GM13976 (cell line): ENCODE data around the gene PRSS21.

ENCODE experiments used
- DNase-seq: peaks from one replicate; pipeline ENCODE4 v3.0.0; 2012; ENCODE audit warnings: low spot score
- in situ Hi-C: fragments of 300-500 bp; cut with MboI; formaldehyde crosslinking; loops from one replicate; pipeline ENCODE4 v1.12.0; 2022; ENCODE audit warnings: low sequenced_read_pairs, mixed read lengths, inconsistent platforms; ENCODE audit not compliant: unreplicated experiment
- TF ChIP-seq, protein P1 (sequence below): IDR thresholded peaks from 2 replicates; pipeline ENCODE4 v1.5.1; 2012; ENCODE audit warnings: borderline replicate concordance, mild to moderate bottlenecking; ENCODE audit not compliant: insufficient read depth; ENCODE audit errors: extremely low read depth, missing control alignments, control extremely low read depth

Gene PRSS21

DNA sequence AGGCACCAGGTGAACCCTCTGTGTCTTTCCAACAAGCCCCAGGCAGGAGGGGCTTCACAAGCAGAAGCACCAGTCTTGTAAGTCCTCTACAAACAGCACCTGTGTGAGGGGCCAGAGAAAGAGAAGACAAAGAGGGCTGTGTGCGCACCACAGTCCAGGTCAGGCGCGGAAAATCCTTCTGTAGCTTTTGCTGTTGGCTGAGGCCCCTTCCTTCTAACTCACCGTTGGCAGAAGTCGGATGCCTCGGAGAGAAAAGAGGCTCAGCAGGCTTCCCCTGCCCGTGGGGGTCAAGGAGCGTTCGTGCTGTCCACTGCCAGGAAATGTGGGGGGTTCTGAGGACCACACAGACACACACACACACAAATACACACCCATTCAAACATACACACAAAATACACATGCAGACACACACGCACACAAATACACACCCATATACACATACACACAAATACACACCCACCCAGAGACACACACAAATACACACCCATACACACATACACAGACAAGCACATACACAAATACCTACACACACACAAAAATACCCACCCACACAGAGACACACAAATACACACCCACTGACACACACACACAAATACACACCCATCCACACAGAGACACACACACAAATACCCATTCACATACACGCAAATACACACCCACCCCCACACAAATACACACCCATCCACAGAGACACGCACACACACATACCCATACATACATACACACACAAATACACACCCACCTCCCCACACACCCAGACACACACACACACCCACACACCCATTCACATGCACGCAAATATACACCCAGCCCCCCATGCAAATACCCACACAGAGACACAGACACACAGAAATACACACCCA lies 19.8 kb downstream of the PRSS21 start:
- TF ChIP-seq, protein P1, sequence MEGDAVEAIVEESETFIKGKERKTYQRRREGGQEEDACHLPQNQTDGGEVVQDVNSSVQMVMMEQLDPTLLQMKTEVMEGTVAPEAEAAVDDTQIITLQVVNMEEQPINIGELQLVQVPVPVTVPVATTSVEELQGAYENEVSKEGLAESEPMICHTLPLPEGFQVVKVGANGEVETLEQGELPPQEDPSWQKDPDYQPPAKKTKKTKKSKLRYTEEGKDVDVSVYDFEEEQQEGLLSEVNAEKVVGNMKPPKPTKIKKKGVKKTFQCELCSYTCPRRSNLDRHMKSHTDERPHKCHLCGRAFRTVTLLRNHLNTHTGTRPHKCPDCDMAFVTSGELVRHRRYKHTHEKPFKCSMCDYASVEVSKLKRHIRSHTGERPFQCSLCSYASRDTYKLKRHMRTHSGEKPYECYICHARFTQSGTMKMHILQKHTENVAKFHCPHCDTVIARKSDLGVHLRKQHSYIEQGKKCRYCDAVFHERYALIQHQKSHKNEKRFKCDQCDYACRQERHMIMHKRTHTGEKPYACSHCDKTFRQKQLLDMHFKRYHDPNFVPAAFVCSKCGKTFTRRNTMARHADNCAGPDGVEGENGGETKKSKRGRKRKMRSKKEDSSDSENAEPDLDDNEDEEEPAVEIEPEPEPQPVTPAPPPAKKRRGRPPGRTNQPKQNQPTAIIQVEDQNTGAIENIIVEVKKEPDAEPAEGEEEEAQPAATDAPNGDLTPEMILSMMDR: no peak
- DNase-seq: no peak
- in situ Hi-C loops: no loop called here

DNA sequence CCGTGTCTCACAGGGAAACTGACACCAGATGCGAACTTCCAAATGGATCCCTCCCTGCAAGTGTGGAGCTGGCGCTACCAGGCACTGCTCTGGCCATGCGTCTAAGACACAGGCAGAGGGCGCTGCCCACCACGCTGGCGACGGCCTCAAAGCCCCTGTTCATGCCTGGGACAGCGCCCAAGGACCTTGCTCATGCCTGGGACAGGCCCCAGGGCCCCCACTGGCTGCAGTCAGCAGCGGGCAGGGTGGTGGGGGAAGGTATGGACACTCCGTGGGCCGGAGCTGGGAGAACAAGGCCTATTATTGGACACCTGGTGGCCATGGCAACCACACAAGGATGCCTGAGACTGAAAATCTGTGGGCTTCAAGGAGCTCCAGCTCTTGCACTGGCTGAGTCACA lies 21.9 kb downstream of the PRSS21 start:
- peak; percentile 87 for DNase-seq
- in situ Hi-C loops: no loop called here
- TF ChIP-seq, protein P1: peak; percentile 54

DNA sequence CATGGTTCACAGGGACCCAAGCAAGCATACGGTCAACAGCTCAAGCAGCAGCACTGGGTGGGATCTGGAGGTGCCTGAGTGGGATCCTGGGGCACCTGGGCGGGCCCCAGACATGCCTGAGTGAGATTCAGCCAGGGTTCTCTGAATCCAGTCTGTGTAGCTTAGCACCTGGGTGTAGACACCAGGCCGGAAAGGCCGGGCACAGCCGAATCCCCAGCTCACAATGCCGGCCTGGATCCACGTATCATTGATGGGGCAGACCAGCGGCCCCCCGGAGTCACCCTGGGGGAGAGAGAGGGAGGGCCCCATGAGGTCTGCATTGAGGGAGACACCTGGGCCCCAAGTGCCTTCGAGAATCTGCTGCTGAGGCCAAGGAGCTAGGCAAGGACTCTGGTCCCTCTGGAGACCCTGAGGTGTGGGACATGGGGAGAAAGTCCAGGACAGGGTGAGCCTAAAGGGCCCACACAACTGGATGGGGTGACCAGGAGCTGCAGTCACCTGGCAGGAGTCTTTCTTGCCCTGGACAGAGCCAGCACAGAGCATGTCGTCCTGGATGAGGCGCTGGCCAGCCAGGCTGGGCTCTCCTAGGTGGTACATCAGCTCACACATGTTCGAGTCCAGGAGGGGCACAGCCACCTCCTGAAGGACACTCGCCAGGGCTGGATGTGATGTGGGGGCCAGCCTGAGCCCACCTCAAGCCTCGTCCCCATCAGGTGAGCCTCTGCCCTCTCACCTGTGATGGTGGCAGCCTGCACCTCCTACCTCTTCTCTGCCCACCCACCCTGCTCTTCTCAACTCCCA lies 22.8 kb downstream of the PRSS21 start:
- no peak for DNase-seq
- TF ChIP-seq, protein P1: no peak
- in situ Hi-C loops: no loop called here

DNA sequence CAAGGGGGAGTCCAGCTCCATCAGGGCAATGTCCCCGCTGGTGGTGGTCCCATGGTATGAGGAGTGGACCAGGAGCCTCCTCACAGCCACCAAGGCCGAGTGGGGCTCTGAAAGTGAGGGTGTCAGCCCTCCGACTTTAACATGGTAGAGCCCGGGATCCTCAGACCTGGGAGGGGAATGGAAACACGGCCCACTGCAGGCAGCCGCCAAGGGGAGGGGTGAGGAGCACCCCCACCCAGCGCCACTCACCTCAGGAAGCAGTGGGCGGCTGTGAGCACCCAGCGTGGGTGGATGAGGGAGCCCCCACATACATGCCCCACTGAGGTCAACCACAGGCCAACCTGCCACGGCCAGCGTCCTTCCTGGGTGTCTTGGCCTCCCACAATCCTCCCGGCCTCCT lies 23.9 kb downstream of the PRSS21 start:
- TF ChIP-seq, protein P1: no peak
- no peak for DNase-seq
- in situ Hi-C loops: no loop called here

DNA sequence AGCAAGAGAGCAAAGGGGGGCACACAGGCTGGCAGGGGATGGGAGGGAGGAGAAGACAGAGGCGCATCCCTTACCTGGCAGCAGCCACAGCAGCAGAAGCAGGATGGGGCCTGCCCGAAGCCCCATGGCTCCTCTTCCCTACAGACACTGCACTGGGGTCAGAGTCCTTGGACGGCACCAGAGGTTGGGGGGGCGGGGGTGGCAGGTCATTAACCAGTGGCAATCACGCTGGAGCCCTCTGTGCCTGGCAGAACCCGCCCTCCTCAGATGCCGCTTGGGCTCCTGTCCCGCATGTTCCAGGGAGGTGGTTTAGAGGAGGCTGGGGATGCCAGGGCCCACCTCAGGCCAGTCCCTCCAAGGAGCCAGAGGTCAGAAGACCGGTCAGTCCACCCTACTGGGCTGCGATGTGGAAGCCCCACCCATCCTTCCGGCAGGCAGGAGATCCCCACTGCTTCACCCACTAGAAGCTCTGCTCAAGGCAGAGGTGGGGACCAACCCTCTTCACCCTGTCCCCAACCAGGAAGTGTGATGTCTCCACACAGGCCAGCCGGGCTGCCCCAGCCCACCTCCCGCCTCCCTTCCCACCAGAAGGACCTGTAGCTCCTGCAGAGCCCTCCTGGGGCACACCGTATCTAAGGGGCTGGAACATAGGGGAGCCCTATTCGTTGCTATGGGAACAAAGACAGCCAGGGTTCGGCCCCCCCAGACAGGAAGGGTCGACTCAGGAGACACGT lies 24.7 kb downstream of the PRSS21 start:
- DNase-seq: peak; percentile 42
- TF ChIP-seq, protein P1: no peak
- in situ Hi-C loops: no loop called here

DNA sequence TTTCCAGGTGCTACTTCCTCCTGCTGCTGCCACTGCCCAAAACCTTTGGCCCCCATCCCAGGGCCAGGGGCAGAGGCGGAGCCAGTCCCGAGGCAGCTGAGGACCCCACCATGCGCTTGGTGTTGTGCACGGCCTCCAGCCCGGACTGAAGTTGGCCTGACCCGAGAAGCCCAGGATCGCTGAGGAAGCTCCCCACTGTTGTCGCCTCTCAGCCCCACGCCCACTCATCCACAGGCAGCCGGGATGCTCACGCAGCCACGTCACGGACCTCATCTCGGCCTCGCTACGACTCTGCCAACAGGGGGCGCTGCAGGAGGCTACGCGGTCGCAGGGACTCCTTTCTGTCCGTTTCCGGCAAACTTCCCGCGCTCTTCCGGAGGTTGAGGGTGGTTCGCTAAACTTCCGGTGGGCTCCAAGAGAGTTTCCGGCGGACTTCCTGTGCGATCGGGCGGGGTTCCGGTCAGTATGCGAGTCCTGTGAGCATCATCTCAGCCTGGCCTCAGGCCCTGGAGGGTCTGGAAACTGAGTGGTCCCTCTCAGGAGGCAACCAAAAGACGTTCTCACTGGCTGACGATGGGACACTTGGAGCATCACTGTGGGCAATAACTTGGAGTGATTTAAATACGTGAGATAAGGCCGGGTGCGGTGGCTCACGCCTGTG lies 25.4 kb downstream of the PRSS21 start:
- TF ChIP-seq, protein P1: peak; percentile 38
- DNase-seq: peak; percentile 73
- in situ Hi-C loops: no loop called here
